NCI-H187 treated with DMSO at 0.1 percent for 48 hours (cell line): ENCODE data around the gene GRIK2.

Source experiments
- DNase-seq: peaks from one replicate; lab custom pipeline; 2025; lab: John Stamatoyannopoulos, UW

Gene GRIK2

GRCh38 chr6:101784094-101784493, 390.6 kb downstream of the GRIK2 start:
- DNase-seq: no peak

GRCh38 chr6:101799531-101799930, 406.0 kb downstream of the GRIK2 start:
- DNase-seq: no peak

- no peak for DNase-seq
These were observed 407.1 kb downstream of the GRIK2 start for GRCh38 chr6:101800598-101800997.

- DNase-seq: no peak
These were observed 409.6 kb downstream of the GRIK2 start for GRCh38 chr6:101803136-101803535.

GRCh38 chr6:101806241-101806640, 412.7 kb downstream of the GRIK2 start:
- no peak for DNase-seq

- no peak for DNase-seq
These were observed 417.6 kb downstream of the GRIK2 start for GRCh38 chr6:101811108-101811507.

GRCh38 chr6:101816716-101817115, 423.2 kb downstream of the GRIK2 start:
- no peak for DNase-seq

- DNase-seq: no peak
These were observed 424.5 kb downstream of the GRIK2 start for GRCh38 chr6:101818051-101818450.

- DNase-seq: no peak
These were observed 431.2 kb downstream of the GRIK2 start for GRCh38 chr6:101824551-101825345.

GRCh38 chr6:101826269-101826668, 432.8 kb downstream of the GRIK2 start:
- DNase-seq: no peak

- no peak for DNase-seq
These were observed 433.2 kb downstream of the GRIK2 start for GRCh38 chr6:101826678-101827077.

- DNase-seq: no peak
These were observed 437.1 kb downstream of the GRIK2 start for GRCh38 chr6:101830501-101831031.

GRCh38 chr6:101832371-101832770, 438.9 kb downstream of the GRIK2 start:
- no peak for DNase-seq

- no peak for DNase-seq
These were observed 446.6 kb downstream of the GRIK2 start for GRCh38 chr6:101840100-101840499.

GRCh38 chr6:101845172-101845571, 451.7 kb downstream of the GRIK2 start:
- DNase-seq: no peak

GRCh38 chr6:101845621-101846020, 452.1 kb downstream of the GRIK2 start:
- DNase-seq: no peak

- no peak for DNase-seq
These were observed 454.2 kb downstream of the GRIK2 start for GRCh38 chr6:101847690-101848089.

- no peak for DNase-seq
These were observed 458.4 kb downstream of the GRIK2 start for GRCh38 chr6:101851911-101852310.

GRCh38 chr6:101853231-101854085, 459.9 kb downstream of the GRIK2 start:
- no peak for DNase-seq

- no peak for DNase-seq
These were observed 482.9 kb downstream of the GRIK2 start for GRCh38 chr6:101876431-101876830.

- DNase-seq: no peak
These were observed 485.2 kb downstream of the GRIK2 start for GRCh38 chr6:101878554-101879276.

GRCh38 chr6:101879782-101880181, 486.3 kb downstream of the GRIK2 start:
- DNase-seq: no peak
